Thyroid gland (tissue), 4 donors: ENCODE results near the gene TROAP. TPM values are rescaled to one million over a fixed set of nuclear protein-coding genes. Genes with fewer than 3 reads are reported as not detected.

Experiments used
- DNase-seq, 2 donors: peaks; one replicate each; pipeline ENCODE4 v3.0.0-alpha.2; 2019
- H3K27ac ChIP-seq, 3 donors: fragments of 200-600 bp; sonication (generic); 1 replicate in 2 of 3; 2 replicates in 1 of 3; pipeline ENCODE4 v1.5.1; 2016 to 2019; ENCODE audit warnings: mild to moderate bottlenecking in 1 of 3, moderate library complexity in 1 of 3
- H3K27me3 ChIP-seq: fragments of 200-600 bp; sonication (generic); one replicate; pipeline ENCODE4 v1.5.1; 2019
- H3K36me3 ChIP-seq, 2 donors: fragments of 200-600 bp; sonication (generic); one replicate each; pipeline ENCODE4 v1.5.1; 2016 to 2019
- H3K4me1 ChIP-seq, 2 donors: fragments of 200-600 bp; sonication (generic); one replicate each; pipeline ENCODE4 v1.5.1; 2017 to 2019
- H3K4me3 ChIP-seq, 3 donors: fragments of 200-600 bp; sonication (generic); replicated peaks in 1 of 3; 1 replicate in 2 of 3; 2 replicates in 1 of 3; pipeline ENCODE4 v1.5.1; 2016; ENCODE audit warnings: mild to moderate bottlenecking in 1 of 3
- H3K9me3 ChIP-seq: fragments of 200-600 bp; sonication (generic); one replicate; pipeline ENCODE4 v1.5.1; 2017
- CTCF ChIP-seq, 6 experiments: fragments of 200-600 bp in 3 of 6; fragments of 450-650 bp in 3 of 6; sonication (generic) in 3 of 6; IDR thresholded peaks; one replicate each; pipeline ENCODE4 v1.5.1; 2016 to 2019; ENCODE audit warnings: antibody characterized with exemption in 6 of 6, mild to moderate bottlenecking in 2 of 6, inconsistent platforms in 1 of 6, moderate library complexity in 1 of 6
- POLR2A ChIP-seq, 2 donors: fragments of 450-650 bp; IDR thresholded peaks; one replicate each; pipeline ENCODE4 v1.6.1; 2017; ENCODE audit warnings: antibody characterized with exemption in 2 of 2, mild to moderate bottlenecking in 2 of 2, moderate library complexity in 1 of 2
- WGBS, 2 donors: methylation state at CpG; one replicate each; pipeline ENCODE4 v1.1.5; 2017; 5-methylcytosine and 5-hydroxymethylcytosine counted together
- intact Hi-C: fragments of 100-400 bp; cut with DNase I; formaldehyde crosslinking; loops from one replicate; pipeline ENCODE4 v1.15.1; 2023
- total RNA-seq, 4 donors: library from RNA; depleted of rRNA; stranded (reverse); fragments of >200 nt; gene quantifications; one replicate each; pipeline ENCODE4 v1.2.3, GENCODE V29; 2016

The TROAP gene
- total RNA-seq, 4 donors from 2014 or later: 0.56 to 2.6 (median 0.96) TPM; not detected in 1

GRCh38 chr12:49345825-49346658 is 23.0 kb downstream of the TROAP start:
- peak; percentile 25 to 28 for DNase-seq
- peaks cover 47 to 75% of the 10 kb centered on the region in 2 donors for H3K4me1 ChIP-seq
- peak overlapping the region in 2 of 3 donors; percentile 61 to 86 for H3K27ac ChIP-seq
- no peaks in the 10 kb centered on the region for H3K9me3 ChIP-seq
- TF ChIP-seq CTCF (IDR thresholded peaks at IDR 0.05): no peak
- no peak for TF ChIP-seq POLR2A (IDR thresholded peaks at IDR 0.05)
- no peaks in the 10 kb centered on the region for H3K36me3 ChIP-seq
- peak overlapping the region; percentile 3 to 26 (median 21) for H3K4me3 ChIP-seq
- H3K27me3 ChIP-seq: no peaks in the 10 kb centered on the region
- 5 to 8% methylated on average over 50 to 61 of the region's 61 CpGs for WGBS, 2 donors
- intact Hi-C loops: no loop called here

GRCh38 chr12:49346659-49347310 is 23.7 kb downstream of the TROAP start, which contains the start of gene DNAJC22:
TSS of gene DNAJC22 (plus strand) at chr12:49346888. CDS start at chr12:49348873, 1,985 bp downstream.
- H3K9me3 ChIP-seq: no peaks in the 10 kb centered on the region
- H3K36me3 ChIP-seq: peaks cover 0 to 2% of the 10 kb centered on the region in 2 donors
- no peaks in the 10 kb centered on the region for H3K27me3 ChIP-seq
- DNase-seq: peak; percentile 32 to 49
- H3K4me1 ChIP-seq: peaks cover 47 to 75% of the 10 kb centered on the region in 2 donors
- H3K27ac ChIP-seq: peak within 1 kb of the TSS in 2 of 3 donors; percentile 61 to 86
- H3K4me3 ChIP-seq: peak within 1 kb of the TSS; percentile 3 to 26 (median 21)
- 5 to 10% methylated on average over 24 to 32 of the region's 47 CpGs for WGBS, 2 donors
- intact Hi-C loops: no loop called here
- TF ChIP-seq POLR2A (IDR thresholded peaks at IDR 0.05) (no peak), CTCF (IDR thresholded peaks at IDR 0.05) (no peak)

GRCh38 chr12:49347311-49348193 is 24.5 kb downstream of the TROAP start:
- Histone ChIP-seq H3K4me3 (peak overlapping the region in 1 of 3 donors; percentile 26), H3K4me1 (peaks cover 42 to 70% of the 10 kb centered on the region in 2 donors)
- DNase-seq: peak; percentile 95 to 96

GRCh38 chr12:49348781-49349180 is 25.7 kb downstream of the TROAP start:
- H3K27me3 ChIP-seq: no peaks in the 10 kb centered on the region
- DNase-seq: no peak
- intact Hi-C loops: no loop called here

More at GRCh38 chr12:49347311-49348193, 24.5 kb downstream of the TROAP start:
- intact Hi-C loops: no loop called here
- H3K27ac ChIP-seq: peak overlapping the region in 2 of 3 donors; percentile 5 to 86
- 12% methylated on average over 17 to 18 of the region's 37 CpGs for WGBS, 2 donors
- peak; percentile 84 to 98 (median 94) for TF ChIP-seq CTCF (IDR thresholded peaks at IDR 0.05)
- peak; percentile 18 to 59 for TF ChIP-seq POLR2A (IDR thresholded peaks at IDR 0.05)
- H3K36me3 ChIP-seq: peaks cover 0 to 2% of the 10 kb centered on the region in 2 donors
- H3K27me3 ChIP-seq: no peaks in the 10 kb centered on the region
- no peaks in the 10 kb centered on the region for H3K9me3 ChIP-seq

More at GRCh38 chr12:49348781-49349180, 25.7 kb downstream of the TROAP start:
- Histone ChIP-seq H3K36me3 (peaks cover 0 to 2% of the 10 kb centered on the region in 2 donors), H3K27ac (no peak overlapping the region), H3K4me3 (no peak overlapping the region), H3K4me1 (peaks cover 32 to 59% of the 10 kb centered on the region in 2 donors), H3K9me3 (no peaks in the 10 kb centered on the region)
- WGBS, 2 donors: 98 to 100% methylated on average over 4 of the region's 5 CpGs
- TF ChIP-seq POLR2A (IDR thresholded peaks at IDR 0.05) (no peak), CTCF (IDR thresholded peaks at IDR 0.05) (no peak)
